Lower lobe of right lung (tissue), 2 donors: ENCODE measurements around the gene JAZF1. TPM values are rescaled to one million over a fixed set of nuclear protein-coding genes. Genes with fewer than 3 reads are reported as not detected.

Source experiments
- ATAC-seq, 2 donors: fragments of 200-7000 bp; cut with Tn5 transposase; one replicate each; pipeline ENCODE4 v1.9.1; 2020 to 2022; ENCODE audit warnings: mild to moderate bottlenecking in 2 of 2, moderate library complexity in 2 of 2
- DNase-seq: peaks from one replicate; pipeline ENCODE4 v3.0.0-alpha.2; 2020
- H3K27ac ChIP-seq: fragments of 200-600 bp; one replicate; pipeline ENCODE4 v1.8.0; 2022
- H3K27me3 ChIP-seq: fragments of 200-600 bp; one replicate; pipeline ENCODE4 v1.8.0; 2022; ENCODE audit warnings: low read depth
- H3K36me3 ChIP-seq: fragments of 200-600 bp; one replicate; pipeline ENCODE4 v1.8.0; 2022; ENCODE audit warnings: mild to moderate bottlenecking
- H3K4me1 ChIP-seq: fragments of 200-600 bp; one replicate; pipeline ENCODE4 v1.8.0; 2022
- H3K4me3 ChIP-seq: fragments of 200-600 bp; one replicate; pipeline ENCODE4 v1.8.0; 2022; ENCODE audit warnings: mild to moderate bottlenecking
- H3K9me3 ChIP-seq: fragments of 200-600 bp; one replicate; pipeline ENCODE4 v1.8.0; 2022
- intact Hi-C: fragments of 100-400 bp; cut with DNase I; formaldehyde crosslinking; loops from one replicate; pipeline ENCODE4 v1.11.0; 2022
- total RNA-seq: library from RNA; stranded (reverse); fragmentation: NEBNext Ultra II Directional; extraction: Animal tissue kit (Norgen Biotek cat#: 25700); gene quantifications from one replicate; pipeline ENCODE4 v1.2.1, GENCODE V29; 2021
- TF ChIP-seq, protein P1 (sequence below): fragments of 200-600 bp; IDR thresholded peaks from one replicate; pipeline ENCODE4 v1.8.0; 2022; ENCODE audit warnings: antibody characterized with exemption, mild to moderate bottlenecking
- donor health status: DM: no; HTN: yes; CAD: no; lungs with severe emphysema.

JAZF1 gene
- total RNA-seq, 1 donor from 2014 or later = 19.4 TPM

DNA sequence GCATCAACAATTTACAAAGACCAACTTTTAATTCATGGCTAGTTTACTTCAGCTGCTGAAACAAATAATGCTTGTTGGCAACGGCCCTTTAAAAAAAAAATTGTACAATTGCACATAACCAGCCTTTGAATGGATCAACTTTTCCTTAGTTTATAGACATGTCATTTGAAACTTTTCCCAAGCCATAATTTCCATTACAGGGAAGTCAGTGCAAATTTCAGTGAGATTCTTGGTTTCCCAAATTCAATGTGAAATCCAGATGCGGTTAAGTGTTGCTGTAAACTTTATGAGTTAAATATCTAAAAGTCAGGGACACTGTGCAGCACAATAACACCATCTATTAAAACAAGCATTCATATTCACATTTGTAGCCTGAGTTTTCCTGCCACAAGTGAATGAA is 182.2 kb downstream of the JAZF1 start:
- Histone ChIP-seq H3K4me3 (no peak overlapping the region), H3K27me3 (no peaks in the 10 kb centered on the region), H3K36me3 (no peaks in the 10 kb centered on the region), H3K4me1 (peaks cover 4% of the 10 kb centered on the region), H3K9me3 (no peaks in the 10 kb centered on the region), H3K27ac (no peak overlapping the region)
- TF ChIP-seq, protein P1, sequence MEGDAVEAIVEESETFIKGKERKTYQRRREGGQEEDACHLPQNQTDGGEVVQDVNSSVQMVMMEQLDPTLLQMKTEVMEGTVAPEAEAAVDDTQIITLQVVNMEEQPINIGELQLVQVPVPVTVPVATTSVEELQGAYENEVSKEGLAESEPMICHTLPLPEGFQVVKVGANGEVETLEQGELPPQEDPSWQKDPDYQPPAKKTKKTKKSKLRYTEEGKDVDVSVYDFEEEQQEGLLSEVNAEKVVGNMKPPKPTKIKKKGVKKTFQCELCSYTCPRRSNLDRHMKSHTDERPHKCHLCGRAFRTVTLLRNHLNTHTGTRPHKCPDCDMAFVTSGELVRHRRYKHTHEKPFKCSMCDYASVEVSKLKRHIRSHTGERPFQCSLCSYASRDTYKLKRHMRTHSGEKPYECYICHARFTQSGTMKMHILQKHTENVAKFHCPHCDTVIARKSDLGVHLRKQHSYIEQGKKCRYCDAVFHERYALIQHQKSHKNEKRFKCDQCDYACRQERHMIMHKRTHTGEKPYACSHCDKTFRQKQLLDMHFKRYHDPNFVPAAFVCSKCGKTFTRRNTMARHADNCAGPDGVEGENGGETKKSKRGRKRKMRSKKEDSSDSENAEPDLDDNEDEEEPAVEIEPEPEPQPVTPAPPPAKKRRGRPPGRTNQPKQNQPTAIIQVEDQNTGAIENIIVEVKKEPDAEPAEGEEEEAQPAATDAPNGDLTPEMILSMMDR = no peak
- intact Hi-C loops = no loop called here
- ATAC-seq = no peak
- DNase-seq = no peak

DNA sequence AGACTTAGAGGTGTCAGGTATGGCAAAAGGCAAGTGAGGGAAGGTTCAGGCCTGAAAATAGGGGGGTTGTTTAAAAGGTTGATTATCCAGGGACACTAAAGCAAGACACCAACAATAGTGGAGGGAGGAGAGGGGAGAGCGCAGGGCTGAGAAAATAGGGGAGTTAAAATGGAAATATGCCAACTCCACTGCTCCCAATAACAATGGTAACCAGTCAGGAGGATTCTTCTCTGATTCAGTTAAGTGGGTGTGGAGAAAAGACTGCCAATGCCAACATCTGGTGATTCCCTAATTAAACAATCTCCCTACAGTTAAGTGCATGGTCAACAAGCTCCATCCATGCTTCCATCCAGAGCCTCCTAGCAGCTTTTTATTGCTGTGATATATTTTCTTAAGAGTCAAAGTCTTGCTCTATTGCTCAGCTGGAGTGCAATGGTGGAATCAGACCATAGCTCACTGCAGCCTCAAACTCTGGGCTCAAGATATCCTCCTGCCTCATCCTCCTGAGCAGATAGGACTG is 183.3 kb downstream of the JAZF1 start:
- ATAC-seq (no peak), DNase-seq (no peak)
- H3K27ac ChIP-seq = no peak overlapping the region
- H3K27me3 ChIP-seq = no peaks in the 10 kb centered on the region
- H3K4me1 ChIP-seq = peaks cover 4% of the 10 kb centered on the region
- no peaks in the 10 kb centered on the region for H3K36me3 ChIP-seq
- H3K9me3 ChIP-seq = no peaks in the 10 kb centered on the region
- TF ChIP-seq, protein P1 = no peak
- no peak overlapping the region for H3K4me3 ChIP-seq
- intact Hi-C loops = no loop called here

DNA sequence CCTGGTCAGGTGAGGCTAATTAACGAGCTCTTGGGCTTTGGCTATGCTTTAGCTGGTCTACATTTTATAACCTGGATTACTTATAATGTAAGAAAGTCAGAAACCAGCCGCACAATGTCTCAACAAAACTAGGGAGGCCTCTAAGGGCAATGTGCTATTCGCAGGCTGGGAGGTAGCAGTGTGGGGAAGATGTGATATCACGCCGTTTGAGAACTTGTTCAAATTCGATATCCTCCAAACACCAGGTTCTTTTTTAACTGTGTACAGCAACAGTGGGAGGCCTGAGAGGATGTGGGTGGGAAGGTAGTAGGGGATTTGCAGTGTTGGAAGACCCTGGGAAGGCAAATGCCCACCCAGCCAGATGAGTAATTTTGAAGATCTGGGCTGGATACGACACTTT is 184.5 kb downstream of the JAZF1 start:
- intact Hi-C loops = no loop called here
- TF ChIP-seq, protein P1 = no peak

DNA sequence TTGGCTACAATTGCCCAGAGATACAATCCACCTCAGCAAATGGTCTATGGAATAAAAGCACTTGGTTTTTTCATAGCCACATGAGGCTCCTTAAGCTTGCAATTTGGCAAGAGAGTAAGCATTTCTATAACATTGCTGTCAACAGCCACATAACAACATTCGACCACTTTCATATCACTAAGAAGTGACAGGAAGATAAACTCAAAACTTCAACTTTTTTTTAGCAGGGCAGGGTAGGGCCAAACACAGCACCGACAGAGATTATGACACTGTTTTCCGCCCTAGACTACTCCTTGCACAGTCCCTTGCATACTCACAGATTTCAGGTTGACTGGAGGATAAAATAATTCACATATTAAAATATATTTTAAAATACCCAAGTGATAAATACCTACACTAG is 185.4 kb downstream of the JAZF1 start:
- Histone ChIP-seq H3K4me1 (peaks cover 4% of the 10 kb centered on the region), H3K27ac (no peak overlapping the region), H3K4me3 (no peak overlapping the region), H3K27me3 (no peaks in the 10 kb centered on the region), H3K36me3 (no peaks in the 10 kb centered on the region), H3K9me3 (no peaks in the 10 kb centered on the region)
- DNase-seq (no peak), ATAC-seq (no peak)
- intact Hi-C loops = no loop called here
- TF ChIP-seq, protein P1 = no peak

More for the DNA sequence above, 184.5 kb downstream of the JAZF1 start:
- DNase-seq (no peak), ATAC-seq (no peak)
- Histone ChIP-seq H3K27ac (no peak overlapping the region), H3K9me3 (no peaks in the 10 kb centered on the region), H3K36me3 (no peaks in the 10 kb centered on the region), H3K4me1 (peaks cover 4% of the 10 kb centered on the region), H3K4me3 (no peak overlapping the region), H3K27me3 (no peaks in the 10 kb centered on the region)

DNA sequence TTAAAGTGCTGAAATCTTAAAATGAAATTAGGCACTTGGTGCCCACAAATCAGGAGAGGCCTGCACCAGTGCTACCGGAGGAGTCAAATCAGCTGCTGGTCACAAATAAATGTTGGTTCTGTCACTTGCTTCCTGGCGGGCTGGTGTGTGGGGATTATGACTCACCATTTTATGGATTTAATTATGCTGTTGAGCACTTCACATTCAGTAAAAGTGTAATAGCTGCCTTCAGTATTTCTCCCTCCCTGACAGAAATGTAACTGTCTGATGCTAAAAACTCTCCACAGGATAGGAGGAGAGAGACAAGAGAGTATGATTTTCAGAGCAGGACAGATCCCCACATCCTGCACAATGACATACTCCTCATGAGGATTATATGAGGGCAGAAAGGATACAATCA is 186.0 kb downstream of the JAZF1 start:
- Histone ChIP-seq H3K9me3 (no peaks in the 10 kb centered on the region), H3K4me3 (no peak overlapping the region), H3K36me3 (no peaks in the 10 kb centered on the region), H3K27me3 (no peaks in the 10 kb centered on the region), H3K4me1 (peaks cover 4% of the 10 kb centered on the region), H3K27ac (no peak overlapping the region)
- DNase-seq (no peak), ATAC-seq (no peak)
- intact Hi-C loops = no loop called here
- TF ChIP-seq, protein P1 = no peak
